Activated T-helper 1 cell treated with anti-CD3 and anti-CD28 coated beads, Interleukin-12 subunit alpha, Interleukin-12 subunit beta, Interleukin-2, Interleukin-4 antibody, amounts not matched to agents 30 ng/mL and 10 ng/mL and 1 ng/mL, durations not matched to agents 14 hours and 24 hours and 36 hours (primary cell): ENCODE data around the gene ZNF785. TPM values are rescaled to one million over a fixed set of nuclear protein-coding genes. Genes with fewer than 3 reads are reported as not detected.
"Not testable (repeated sequence)": the region's sequence is repeated elsewhere in the genome, so short reads cannot be mapped to it uniquely, and the experiment has no call there.

Source experiments
- DNase-seq: peaks from one replicate; pipeline ENCODE4 v3.0.0; 2021; ENCODE audit warnings: low spot score
- H3K27ac Mint-ChIP-seq: one replicate; pipeline ENCODE4 v1.8.0; 2021; ENCODE audit warnings: mild to moderate bottlenecking, mixed read lengths
- H3K27me3 Mint-ChIP-seq: one replicate; pipeline ENCODE4 v1.8.0; 2022; ENCODE audit warnings: mild to moderate bottlenecking, moderate library complexity, mixed read lengths; ENCODE audit not compliant: insufficient read depth
- H3K36me3 Mint-ChIP-seq: one replicate; pipeline ENCODE4 v1.8.0; 2021; ENCODE audit warnings: low read depth, mixed read lengths
- H3K4me1 Mint-ChIP-seq: one replicate; pipeline ENCODE4 v1.8.0; 2021; ENCODE audit warnings: low read depth, mixed read lengths
- H3K4me3 Mint-ChIP-seq: one replicate; pipeline ENCODE4 v1.8.0; 2021; ENCODE audit warnings: mild to moderate bottlenecking, moderate library complexity, mixed read lengths
- H3K9me3 Mint-ChIP-seq: one replicate; pipeline ENCODE4 v1.8.0; 2021; ENCODE audit warnings: mixed read lengths
- intact Hi-C: fragments of 100-400 bp; cut with micrococcal nuclease; formaldehyde crosslinking; loops from one replicate; pipeline ENCODE4 v1.15.1; 2024
- total RNA-seq: library from RNA; stranded (reverse); gene quantifications from 2 replicates; pipeline ENCODE4 v1.2.3, GENCODE V29; 2022

The ZNF785 gene
- 19.2 and 21.5 TPM in 2 replicates for total RNA-seq

- peak; percentile 93 for DNase-seq
- Mint-ChIP-seq H3K27ac (peak within 1 kb of the TSS; percentile 87), H3K4me1 (peaks cover 18% of the 10 kb centered on the region), H3K4me3 (peak within 1 kb of the TSS; percentile 89), H3K27me3 (no peaks in the 10 kb centered on the region), H3K36me3 (peaks cover 19% of the 10 kb centered on the region), H3K9me3 (no peaks in the 10 kb centered on the region)
- intact Hi-C loops: loop anchor here (1.0 to 5.0 kb wide), 4 partner anchors 13 to 58 kb away; partner anchors contain the start of genes ZNF689 and ZNF768
These were observed at the start of gene ZNF785 for GRCh38 chr16:30585400-30586191. ZNF785 (minus strand) TSS chr16:30585697; CDS start chr16:30585611, 86 bp downstream.

DNA sequence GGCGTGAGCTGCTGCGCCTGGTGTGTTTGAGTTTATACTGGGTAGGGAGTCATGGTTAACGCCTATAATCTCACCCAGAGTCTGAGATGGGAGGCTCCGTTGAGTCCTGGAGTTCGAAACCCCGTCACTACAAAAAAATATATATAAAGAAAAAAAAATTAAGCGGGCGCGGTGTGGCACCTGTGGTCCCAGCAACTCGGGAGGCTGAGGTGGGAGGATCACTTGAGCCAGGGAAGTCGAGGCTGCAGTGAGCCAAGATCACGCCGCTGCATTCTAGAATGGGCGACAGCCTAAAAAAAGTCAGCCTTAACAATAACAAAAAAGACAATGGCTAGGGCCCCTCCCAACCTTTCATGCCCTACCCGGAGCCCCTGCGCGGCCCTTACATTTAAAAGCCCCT, 48.0 kb upstream of the ZNF785 start:
- H3K9me3 Mint-ChIP-seq: no peaks in the 10 kb centered on the region
- peaks cover 1% of the 10 kb centered on the region for H3K36me3 Mint-ChIP-seq
- H3K27ac Mint-ChIP-seq: peak overlapping the region; percentile 95
- peak overlapping the region; percentile 86 for H3K4me3 Mint-ChIP-seq
- no peaks in the 10 kb centered on the region for H3K27me3 Mint-ChIP-seq
- peaks cover 24% of the 10 kb centered on the region for H3K4me1 Mint-ChIP-seq
- intact Hi-C loops: no loop called here
- DNase-seq: no peak

DNA sequence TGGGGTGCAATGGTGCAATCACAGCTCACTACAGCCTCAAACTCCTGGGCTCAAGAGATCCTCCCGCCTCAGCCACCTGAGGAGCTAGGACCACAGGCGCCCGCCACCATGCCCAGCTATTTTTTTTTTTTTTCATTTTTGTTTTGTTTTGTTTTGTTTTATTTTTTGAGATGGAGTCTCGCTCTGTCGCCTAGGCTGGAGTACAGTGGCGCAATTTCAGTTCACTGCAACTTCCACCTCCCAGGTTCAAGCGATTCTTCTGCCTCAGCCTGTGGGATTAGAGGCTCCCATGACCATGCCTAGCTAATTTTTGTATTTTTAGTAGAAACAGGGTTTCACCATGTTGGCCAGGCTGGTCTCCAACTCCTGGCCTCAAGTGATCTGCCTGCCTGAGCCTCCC, 47.0 kb upstream of the ZNF785 start:
- H3K36me3 Mint-ChIP-seq, H3K27me3 Mint-ChIP-seq, H3K9me3 Mint-ChIP-seq, intact Hi-C loops, DNase-seq, H3K27ac Mint-ChIP-seq, H3K4me3 Mint-ChIP-seq: not testable (repeated sequence)
- H3K4me1 Mint-ChIP-seq: peaks cover 25% of the 10 kb centered on the region

- H3K36me3 Mint-ChIP-seq: no peaks in the 10 kb centered on the region
- H3K4me1 Mint-ChIP-seq: peaks cover 10% of the 10 kb centered on the region
- intact Hi-C loops: loop anchor here (1.0 kb wide), 4 partner anchors 19 to 199 kb away; partner anchors contain the start of genes DCTPP1 and ZNF689
- H3K4me3 Mint-ChIP-seq: peak overlapping the region; percentile 52
- peak overlapping the region; percentile 71 for H3K27ac Mint-ChIP-seq
- no peaks in the 10 kb centered on the region for H3K9me3 Mint-ChIP-seq
- peak; percentile 77 for DNase-seq
- H3K27me3 Mint-ChIP-seq: no peaks in the 10 kb centered on the region
These were observed 43.4 kb upstream of the ZNF785 start for GRCh38 chr16:30628628-30629540.

DNA sequence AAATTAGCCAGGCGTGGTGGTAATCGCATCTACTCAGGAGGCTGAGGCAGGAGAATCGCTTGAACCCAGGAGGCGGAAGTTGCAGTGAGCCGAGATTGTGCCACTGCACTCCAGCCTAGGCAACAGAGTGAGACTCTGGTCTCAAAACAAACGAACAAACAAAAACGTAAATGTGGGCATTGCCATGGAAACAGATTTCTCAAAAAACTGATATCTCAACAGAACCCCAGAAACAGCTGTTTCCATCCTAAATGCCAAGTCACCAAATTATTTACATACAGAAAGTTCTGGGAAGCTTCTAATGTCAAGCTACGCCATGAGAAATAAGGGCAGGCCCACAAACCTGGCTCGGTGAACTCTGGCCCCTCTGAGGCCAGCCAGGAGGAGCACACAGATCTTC, 40.7 kb upstream of the ZNF785 start:
- H3K27ac Mint-ChIP-seq: no peak overlapping the region
- H3K9me3 Mint-ChIP-seq: no peaks in the 10 kb centered on the region
- peaks cover 8% of the 10 kb centered on the region for H3K27me3 Mint-ChIP-seq
- H3K4me3 Mint-ChIP-seq: no peak overlapping the region
- intact Hi-C loops: no loop called here
- no peak for DNase-seq
- peaks cover 9% of the 10 kb centered on the region for H3K4me1 Mint-ChIP-seq
- H3K36me3 Mint-ChIP-seq: no peaks in the 10 kb centered on the region

- intact Hi-C loops: no loop called here
- Mint-ChIP-seq H3K36me3 (no peaks in the 10 kb centered on the region), H3K9me3 (no peaks in the 10 kb centered on the region), H3K4me1 (peaks cover 3% of the 10 kb centered on the region), H3K27me3 (peaks cover 11% of the 10 kb centered on the region), H3K27ac (no peak overlapping the region), H3K4me3 (no peak overlapping the region)
- no peak for DNase-seq
These were observed 38.2 kb upstream of the ZNF785 start for GRCh38 chr16:30623536-30624283.

- Mint-ChIP-seq H3K27ac (no peak overlapping the region), H3K9me3 (no peaks in the 10 kb centered on the region), H3K36me3 (no peaks in the 10 kb centered on the region), H3K4me3 (no peak overlapping the region), H3K27me3 (peaks cover 11% of the 10 kb centered on the region), H3K4me1 (peaks cover 2% of the 10 kb centered on the region)
- intact Hi-C loops: no loop called here
- DNase-seq: no peak
These were observed 37.0 kb upstream of the ZNF785 start for GRCh38 chr16:30622455-30623032.

DNA sequence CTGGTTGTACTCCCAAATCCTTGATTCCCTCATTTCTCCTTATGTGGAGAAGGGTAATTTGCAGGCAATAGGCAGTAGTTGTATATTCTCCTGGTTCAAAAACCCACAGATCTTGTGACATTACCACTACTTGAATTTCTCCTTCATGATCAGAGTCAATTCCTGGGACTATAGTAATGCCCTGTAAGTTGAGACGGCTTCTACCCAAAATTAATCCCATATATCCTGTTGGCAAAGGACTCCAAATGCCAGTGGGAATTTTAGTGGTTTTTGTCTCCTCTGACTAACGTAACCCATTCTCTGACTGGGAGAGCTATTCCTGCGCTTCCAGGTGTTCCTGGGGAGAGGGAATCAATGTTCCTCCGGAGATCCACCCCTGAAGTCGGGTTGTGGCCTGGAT, 36.3 kb upstream of the ZNF785 start:
- no peak overlapping the region for H3K4me3 Mint-ChIP-seq
- H3K9me3 Mint-ChIP-seq: no peaks in the 10 kb centered on the region
- intact Hi-C loops: no loop called here
- peaks cover 6% of the 10 kb centered on the region for H3K4me1 Mint-ChIP-seq
- no peaks in the 10 kb centered on the region for H3K36me3 Mint-ChIP-seq
- H3K27ac Mint-ChIP-seq: no peak overlapping the region
- H3K27me3 Mint-ChIP-seq: peaks cover 11% of the 10 kb centered on the region
- no peak for DNase-seq

DNA sequence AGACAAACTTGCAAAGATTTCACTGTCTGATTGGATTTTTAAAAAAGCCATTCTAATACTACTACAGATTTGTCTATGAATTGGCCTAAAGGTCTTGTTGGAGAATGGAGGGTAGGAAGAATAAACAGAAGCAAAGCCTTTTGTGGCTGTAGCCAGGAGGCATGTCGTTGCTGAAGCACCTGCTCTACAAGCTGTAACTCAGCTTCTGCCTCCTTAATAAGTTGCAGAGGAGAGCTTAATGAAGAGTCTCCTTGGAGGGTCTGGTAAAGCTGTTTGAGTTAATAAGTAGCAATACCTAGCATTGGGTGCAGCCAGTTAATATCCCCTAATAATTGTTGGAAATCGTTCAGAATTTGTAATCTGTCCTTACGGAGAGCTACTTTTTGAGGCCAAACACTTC, 34.7 kb upstream of the ZNF785 start:
- H3K27ac Mint-ChIP-seq: no peak overlapping the region
- no peaks in the 10 kb centered on the region for H3K36me3 Mint-ChIP-seq
- no peak overlapping the region for H3K4me3 Mint-ChIP-seq
- H3K27me3 Mint-ChIP-seq: peaks cover 13% of the 10 kb centered on the region
- intact Hi-C loops: no loop called here
- peaks cover 10% of the 10 kb centered on the region for H3K4me1 Mint-ChIP-seq
- no peak for DNase-seq
- H3K9me3 Mint-ChIP-seq: no peaks in the 10 kb centered on the region

DNA sequence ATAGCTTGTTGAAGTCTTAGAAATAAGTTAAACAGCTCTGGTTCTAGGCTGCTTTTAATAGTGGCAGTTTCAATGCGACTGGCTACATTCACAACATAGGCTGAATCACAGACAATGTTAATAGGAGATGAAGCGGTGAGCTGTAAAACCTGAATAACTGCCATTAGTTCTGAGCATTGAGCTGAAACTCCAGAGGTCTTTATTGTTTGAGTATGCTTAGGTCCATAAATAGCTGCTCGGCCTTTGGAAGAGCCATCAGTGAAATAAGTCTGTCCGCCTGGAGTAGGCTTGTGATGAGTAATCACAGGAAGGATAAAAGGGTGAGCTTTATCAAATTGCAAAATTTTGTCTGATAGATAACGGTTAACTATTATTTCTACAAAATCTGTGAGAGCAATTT, 34.1 kb upstream of the ZNF785 start:
- intact Hi-C loops: no loop called here
- H3K27me3 Mint-ChIP-seq: peaks cover 13% of the 10 kb centered on the region
- no peak overlapping the region for H3K27ac Mint-ChIP-seq

GRCh38 chr16:30619202-30619601, 33.7 kb upstream of the ZNF785 start:
- intact Hi-C loops: no loop called here
- no peak overlapping the region for H3K4me3 Mint-ChIP-seq
- H3K4me1 Mint-ChIP-seq: peaks cover 10% of the 10 kb centered on the region
- peaks cover 13% of the 10 kb centered on the region for H3K27me3 Mint-ChIP-seq
- no peaks in the 10 kb centered on the region for H3K36me3 Mint-ChIP-seq
- no peaks in the 10 kb centered on the region for H3K9me3 Mint-ChIP-seq
- no peak overlapping the region for H3K27ac Mint-ChIP-seq
- DNase-seq: no peak

More for the DNA sequence above, 34.1 kb upstream of the ZNF785 start:
- Mint-ChIP-seq H3K4me3 (no peak overlapping the region), H3K9me3 (no peaks in the 10 kb centered on the region), H3K4me1 (peaks cover 10% of the 10 kb centered on the region), H3K36me3 (no peaks in the 10 kb centered on the region)
- no peak for DNase-seq

DNA sequence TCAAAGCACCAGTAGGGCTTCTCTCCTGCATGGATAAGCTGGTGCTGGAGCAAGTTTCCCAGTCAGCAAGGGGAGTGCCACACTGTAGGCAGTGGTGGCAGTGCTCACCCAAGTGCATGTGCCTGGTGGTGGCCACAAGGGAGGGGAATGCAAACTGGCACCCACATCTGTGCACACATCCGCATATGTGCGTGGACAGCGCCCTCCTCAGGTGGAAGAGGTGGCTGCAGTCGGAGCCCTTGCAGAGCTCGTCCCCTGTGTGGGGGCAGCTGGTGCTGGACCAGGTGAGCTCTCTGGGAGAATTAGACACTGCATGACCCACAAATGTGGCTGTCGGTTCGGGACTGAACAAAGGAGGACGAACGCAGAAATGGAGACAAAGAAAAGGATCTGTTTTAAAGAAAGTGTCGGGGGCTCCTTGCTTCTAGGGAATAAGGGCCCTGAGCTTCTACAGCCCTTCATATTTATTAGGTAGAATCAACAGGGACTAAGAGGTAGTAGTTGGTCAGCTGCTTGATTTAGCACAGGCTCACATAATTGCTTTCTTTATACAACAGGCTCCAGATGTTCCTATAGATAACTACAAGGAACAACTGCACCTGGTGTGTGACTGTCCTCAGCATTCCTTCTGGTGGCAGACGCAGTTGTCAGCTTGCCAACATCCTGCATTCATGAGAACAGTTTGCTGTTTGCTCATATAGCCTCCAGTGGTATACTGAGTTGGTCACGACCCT, 30.0 kb upstream of the ZNF785 start:
- intact Hi-C loops: no loop called here

More for the DNA sequence above, 30.0 kb upstream of the ZNF785 start:
- peaks cover 2% of the 10 kb centered on the region for H3K27me3 Mint-ChIP-seq
- H3K36me3 Mint-ChIP-seq: no peaks in the 10 kb centered on the region
- peaks cover 12% of the 10 kb centered on the region for H3K4me1 Mint-ChIP-seq
- H3K4me3 Mint-ChIP-seq: no peak overlapping the region
- H3K27ac Mint-ChIP-seq: no peak overlapping the region
- DNase-seq: peak; percentile 62
- H3K9me3 Mint-ChIP-seq: no peaks in the 10 kb centered on the region
